ENCODE measurements around the gene ERBIN.
"Not testable (repeated sequence)": the region's sequence is repeated elsewhere in the genome, so short reads cannot be mapped to it uniquely, and the experiment has no call there.

Gene ERBIN, protein sequence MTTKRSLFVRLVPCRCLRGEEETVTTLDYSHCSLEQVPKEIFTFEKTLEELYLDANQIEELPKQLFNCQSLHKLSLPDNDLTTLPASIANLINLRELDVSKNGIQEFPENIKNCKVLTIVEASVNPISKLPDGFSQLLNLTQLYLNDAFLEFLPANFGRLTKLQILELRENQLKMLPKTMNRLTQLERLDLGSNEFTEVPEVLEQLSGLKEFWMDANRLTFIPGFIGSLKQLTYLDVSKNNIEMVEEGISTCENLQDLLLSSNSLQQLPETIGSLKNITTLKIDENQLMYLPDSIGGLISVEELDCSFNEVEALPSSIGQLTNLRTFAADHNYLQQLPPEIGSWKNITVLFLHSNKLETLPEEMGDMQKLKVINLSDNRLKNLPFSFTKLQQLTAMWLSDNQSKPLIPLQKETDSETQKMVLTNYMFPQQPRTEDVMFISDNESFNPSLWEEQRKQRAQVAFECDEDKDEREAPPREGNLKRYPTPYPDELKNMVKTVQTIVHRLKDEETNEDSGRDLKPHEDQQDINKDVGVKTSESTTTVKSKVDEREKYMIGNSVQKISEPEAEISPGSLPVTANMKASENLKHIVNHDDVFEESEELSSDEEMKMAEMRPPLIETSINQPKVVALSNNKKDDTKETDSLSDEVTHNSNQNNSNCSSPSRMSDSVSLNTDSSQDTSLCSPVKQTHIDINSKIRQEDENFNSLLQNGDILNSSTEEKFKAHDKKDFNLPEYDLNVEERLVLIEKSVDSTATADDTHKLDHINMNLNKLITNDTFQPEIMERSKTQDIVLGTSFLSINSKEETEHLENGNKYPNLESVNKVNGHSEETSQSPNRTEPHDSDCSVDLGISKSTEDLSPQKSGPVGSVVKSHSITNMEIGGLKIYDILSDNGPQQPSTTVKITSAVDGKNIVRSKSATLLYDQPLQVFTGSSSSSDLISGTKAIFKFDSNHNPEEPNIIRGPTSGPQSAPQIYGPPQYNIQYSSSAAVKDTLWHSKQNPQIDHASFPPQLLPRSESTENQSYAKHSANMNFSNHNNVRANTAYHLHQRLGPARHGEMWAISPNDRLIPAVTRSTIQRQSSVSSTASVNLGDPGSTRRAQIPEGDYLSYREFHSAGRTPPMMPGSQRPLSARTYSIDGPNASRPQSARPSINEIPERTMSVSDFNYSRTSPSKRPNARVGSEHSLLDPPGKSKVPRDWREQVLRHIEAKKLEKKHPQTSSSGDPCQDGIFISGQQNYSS (N-terminal part only)

DNA sequence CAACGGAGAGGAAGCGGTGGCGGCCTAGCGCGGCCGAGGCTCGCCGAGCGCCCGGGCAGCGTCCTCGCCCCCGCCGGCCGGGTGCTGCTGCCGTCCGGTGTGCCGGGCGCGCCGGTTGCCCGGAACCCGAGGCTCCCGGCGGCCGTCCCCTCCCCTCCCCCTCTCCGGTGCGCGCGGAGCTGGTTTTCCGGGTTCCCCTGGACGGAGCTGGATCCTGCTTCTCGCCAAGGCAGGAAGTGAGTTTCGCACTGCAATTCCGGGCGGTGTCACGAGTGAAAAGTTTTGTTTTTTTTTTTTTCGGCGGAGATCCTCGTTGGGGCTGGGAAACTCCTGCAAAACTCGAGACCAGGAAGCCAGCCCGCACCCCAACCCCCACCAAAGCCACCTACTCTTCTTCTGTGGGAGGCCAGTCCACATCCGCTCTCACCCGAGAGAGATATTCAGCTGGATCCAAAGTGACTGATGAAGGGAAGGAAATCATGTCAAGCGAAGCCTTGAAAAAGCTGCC, at the start of gene ERBIN:
TSS of gene ERBIN (plus strand) at position 300 of the 508 bp plus-strand sequence. CDS start 66,144 bp downstream, outside the sequence.
- DNase-seq, result peak; percentile 87

DNA sequence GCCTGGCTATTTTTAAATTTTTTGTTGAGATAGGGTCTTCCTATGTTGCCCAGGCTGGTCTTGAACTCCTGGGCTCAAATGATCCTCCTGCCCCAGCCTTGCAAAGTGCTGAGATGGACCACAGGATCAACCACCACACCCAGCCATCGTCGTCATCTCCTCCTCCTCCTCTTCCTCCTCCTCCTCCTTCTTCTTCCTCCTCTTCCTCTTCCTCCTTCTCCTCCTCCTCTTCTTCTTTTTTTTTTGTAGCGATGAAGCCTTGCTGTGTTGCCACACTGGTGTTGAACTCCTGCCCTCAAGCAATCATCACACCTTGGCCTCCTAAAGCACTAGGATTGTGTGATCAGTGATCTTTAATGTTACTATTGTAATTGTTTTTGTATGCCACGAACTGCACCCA, 49.4 kb upstream of the ERBIN start:
- no peak for DNase-seq

DNA sequence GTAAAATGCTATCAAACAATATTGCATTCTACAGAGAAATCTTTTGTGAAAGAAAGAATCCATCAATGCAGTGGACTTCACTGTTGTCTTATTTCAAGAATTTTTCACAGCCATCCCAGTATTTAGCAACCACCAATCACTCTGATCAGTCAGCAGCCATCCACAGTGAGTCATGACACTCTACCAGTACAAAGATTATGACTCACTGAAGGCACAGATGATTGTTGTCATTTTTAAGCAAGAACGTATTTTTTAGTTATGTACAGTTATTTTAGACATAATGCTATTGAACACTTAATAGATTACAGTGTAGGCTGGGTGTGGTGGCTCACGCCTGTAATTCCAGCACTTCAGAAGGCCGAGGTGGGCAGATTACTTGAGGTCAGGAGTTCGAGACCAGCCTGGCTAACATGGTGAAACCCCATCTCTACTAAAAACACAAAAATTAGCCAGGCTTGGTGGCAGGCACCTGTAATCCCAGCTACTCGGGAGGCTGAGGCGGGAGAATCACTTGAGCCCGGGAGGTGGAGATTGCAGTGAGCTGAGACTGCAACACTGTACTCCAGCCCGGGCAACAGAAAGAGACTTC, 46.6 kb upstream of the ERBIN start:
- peak; percentile 34 for DNase-seq

DNA sequence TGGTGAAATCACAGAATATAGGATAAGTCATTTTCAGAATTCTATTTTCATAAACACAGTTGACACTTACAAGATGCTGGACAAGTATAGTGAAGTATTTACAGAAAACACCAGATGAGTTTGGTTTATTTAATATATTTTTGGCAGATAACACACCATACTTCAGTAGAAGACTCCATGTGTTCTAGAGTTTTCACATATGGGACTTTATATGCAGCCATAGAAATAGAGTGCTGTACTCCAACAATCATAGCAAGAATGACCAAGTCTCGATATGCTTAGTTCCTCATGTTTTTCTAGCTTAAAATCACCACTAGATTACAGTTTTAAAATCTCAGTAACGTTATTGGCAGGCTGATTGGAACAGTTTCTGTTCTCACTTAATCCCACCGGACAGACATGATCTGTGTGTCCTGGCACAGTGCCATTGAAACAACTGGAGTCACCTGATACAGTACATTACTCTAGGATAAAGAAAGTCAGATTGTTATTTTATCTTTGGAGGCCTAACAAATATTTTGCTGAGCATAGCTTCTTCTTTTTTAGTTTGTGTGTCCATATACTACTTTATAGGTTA, 45.8 kb upstream of the ERBIN start:
- no peak for DNase-seq

DNA sequence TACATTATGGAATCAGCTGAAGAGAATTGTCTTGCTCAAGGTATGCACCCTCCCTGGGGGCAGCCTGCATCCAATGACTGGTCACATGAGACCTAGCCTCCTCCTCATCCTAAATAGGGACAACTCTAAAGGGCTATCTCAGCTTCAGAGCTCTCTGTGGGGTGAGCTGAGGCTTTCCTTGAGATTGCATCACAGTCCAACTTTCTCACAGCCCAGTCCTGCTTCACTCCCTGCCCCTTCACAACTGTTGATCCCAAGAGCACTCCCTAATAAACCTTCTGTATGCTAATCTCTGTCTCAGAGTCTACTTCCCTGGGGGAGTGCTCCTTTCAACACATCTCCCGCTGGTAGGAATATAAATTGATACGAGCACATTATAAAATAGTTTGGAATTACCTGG, 44.1 kb upstream of the ERBIN start:
- DNase-seq, result no peak

DNA sequence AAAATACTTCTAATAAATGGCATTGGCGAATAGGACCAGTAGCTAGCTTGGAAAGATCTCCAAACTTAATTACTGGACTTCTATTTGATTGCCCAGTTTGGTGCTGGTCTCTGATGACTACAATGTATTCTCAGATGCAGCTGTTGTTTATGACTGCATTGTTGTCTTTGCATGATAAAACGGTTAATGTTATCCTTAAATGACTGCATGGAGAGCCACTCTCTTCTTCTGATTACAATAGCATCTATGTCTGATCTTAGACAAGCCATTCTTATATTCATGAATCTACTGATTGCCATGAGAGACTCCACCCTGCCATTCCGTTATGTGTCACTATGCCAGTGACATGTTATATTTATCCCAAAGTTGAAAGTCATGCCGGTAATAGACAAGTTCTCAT, 42.9 kb upstream of the ERBIN start:
- DNase-seq, result no peak

DNA sequence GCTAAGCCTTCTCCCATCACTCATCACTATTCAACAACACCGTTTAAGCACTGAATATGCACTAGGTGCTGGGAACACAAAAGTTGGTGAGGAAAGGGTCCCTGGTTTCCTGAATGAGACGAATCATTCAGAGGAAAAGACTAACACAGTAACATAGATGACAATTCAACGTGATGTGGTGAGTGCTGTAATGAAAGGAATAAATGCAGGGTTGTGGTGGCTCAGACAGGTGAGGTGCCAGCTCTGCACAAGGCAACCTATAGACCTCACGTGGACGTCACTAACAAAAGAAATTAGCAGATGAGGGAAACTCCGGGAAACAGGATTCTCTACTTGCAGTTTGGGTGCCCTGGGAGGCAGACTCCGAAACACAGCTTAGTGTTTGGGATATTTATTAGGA, 40.0 kb upstream of the ERBIN start:
- DNase-seq, result no peak

DNA sequence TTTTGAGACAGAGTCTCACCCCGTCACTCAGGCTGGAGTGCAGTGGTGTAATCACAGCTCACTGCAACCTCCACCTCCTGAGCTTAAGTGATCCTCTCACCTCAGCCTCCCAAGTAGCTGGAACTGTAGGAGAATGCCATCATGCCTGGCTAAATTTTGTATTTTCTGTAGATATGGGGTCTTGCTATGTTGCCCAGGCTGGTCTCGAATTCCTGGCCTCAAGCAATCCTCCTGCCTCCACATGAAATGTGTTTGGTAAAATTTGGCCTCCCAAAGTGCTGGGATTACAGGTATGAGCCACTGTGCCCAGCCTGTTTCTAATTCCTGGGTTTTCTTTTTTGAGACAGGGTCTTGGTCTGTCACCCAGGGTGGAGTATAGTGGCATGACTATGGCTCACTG, 34.4 kb upstream of the ERBIN start:
- not testable (repeated sequence) for DNase-seq

DNA sequence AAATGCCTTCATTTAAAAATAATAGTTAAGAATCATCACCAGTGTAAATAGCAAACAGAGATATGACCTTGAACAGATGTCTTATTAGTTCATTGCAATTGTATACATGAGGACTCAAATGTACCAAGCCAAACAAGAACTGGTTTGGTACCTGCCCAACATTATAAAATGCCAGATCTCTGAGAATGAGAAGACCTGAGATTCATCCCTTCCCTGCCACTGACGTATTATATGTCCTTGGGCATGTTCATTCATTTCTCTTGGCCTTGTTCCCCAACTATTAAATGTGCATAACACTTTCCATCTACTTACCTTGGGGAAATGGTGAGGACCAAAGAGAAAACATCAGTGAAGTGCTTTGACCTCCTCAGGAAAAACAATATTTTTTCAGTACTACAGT, 33.6 kb upstream of the ERBIN start:
- DNase-seq, result no peak

DNA sequence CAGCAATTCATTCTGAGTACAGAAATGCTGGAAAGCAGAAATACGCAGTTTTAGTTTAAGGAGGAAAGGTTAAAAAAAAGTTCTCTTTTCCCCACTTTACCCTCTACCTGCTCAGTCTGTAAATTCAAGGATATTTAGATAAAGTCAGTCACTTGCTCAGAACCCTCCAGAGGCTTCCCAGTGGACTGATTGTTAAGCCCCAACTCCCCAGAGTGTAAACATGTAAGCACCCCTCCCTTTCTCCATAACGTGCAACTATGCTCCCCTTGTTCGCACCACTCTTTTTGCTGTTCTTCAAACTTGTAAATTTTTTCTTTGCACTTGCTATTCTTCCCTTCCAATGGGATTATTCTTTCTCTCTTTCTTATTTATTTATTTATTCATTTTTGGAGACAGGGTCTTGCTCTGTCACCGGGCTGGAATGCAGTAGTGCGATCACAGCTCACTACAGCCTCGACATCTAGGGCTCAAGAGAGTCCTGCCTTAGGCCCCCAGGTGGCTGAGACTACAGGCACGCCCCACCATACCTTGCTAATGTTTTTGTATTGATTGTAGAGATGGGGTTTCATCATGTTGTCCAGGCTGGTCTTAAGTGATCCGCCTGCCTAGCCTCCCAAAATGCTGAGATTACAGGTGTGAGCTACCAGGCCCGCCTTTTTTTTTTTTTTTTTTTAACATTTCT, 32.5 kb upstream of the ERBIN start:
- DNase-seq, result no peak

DNA sequence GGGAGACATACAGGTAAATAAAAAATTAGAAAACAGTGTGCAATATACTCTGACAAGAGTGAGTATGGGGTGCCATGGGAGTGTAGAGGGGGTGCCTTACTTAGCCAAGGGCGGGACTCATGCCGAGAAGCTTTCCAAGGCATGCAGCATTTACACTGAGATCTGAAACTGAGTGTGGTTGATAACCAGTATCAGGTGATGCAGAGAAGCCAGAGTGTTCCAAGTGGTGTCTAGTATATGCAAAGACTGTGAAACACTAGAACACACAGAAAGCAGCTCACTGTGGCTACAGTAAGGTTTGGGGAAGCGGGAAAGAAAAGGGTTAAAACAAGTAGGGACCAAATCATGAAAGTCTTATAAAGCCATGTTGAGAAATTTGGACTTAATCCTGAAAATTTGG, 30.5 kb upstream of the ERBIN start:
- no peak for DNase-seq

DNA sequence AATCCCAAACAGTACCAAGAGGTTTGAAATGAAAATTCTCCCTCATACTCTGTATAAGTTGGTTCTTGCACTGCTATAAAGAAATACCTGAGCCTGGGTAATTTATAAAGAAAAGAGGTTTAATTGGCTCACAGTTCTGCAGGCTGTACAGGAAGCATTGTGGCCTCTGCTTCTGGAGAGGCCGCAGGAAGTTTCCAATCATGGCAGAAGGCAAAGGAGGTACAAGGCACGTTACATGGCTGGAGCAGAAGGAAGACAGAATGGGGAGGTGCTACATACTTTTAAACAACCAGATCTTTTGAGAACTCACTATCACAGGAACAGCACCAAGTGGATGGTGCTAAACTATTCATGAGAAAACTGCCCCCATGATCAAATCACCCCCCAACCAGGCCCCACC, 25.6 kb upstream of the ERBIN start:
- no peak for DNase-seq

DNA sequence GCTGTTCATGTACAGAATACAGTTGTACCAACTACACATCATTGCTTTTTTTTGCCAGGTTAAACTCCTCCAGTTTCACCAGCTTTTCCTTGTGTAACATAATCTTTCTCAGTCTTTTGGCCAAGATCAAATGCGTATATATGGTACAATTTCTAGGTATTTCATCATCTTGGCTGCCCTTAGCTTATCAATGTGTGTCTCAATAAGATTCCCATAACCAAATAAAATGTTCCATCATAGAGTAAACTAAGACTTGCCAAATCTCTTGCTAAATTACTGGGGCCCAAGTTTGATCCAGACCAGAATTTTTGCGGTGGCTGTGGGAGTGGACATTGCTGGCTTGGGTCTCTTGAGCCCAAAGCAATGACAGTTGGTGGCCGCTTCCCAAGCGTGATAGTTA, 24.3 kb upstream of the ERBIN start:
- no peak for DNase-seq

DNA sequence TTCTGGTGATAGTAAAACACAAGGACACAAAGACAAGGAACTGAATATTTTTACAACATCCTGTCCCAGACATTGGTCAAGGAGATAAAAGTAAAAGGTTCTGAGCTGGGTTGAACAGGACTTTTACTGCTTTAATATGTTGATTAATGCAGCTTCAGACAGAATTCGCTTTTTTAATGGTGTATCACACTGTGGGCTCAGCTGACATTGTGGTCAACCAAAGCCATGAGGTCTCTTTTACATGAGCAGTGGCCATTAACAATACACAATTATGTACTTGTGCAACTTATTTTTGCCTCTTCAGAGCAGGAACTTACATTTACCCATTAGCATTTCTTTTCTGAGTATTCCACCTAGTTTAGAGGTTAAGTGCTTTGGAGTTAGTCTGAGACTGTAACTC, 22.8 kb upstream of the ERBIN start:
- no peak for DNase-seq

DNA sequence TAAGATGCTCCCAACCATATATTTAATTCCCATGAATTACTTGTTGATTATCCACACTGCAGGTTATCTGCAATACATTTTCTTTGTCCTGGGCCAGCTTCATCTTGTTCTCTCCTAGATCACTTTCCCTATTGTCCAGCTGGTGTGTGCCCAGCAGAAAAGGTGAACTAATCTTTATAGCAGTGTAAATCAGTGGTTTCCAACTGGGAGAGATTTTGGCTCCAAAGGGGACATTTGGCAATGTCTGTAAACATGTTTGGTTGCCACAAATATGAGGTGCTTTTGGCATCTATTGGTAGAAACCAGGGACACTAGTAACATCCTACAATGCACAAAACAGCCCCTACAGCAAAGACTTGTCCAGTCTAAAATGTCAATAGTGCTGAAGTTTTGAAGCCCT, 20.1 kb upstream of the ERBIN start:
- no peak for DNase-seq

DNA sequence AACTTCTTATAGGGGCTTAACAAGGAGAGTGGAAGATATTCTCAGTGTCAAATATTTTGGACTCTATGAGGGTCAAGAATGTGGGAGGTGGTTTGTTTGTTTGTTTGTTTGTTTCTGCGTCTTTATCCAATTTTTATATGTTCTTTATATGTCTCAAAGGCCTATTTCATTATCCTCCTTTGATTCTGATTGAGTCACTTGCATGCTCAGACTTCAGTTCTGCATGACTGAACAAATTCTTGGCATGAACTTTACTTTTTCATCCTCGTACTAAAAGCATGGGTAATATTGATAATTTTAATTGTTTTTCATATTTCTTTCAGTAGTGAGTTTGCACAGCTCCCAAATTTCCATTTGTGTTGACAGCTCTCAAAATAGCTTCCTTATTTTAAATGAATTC, 19.2 kb upstream of the ERBIN start:
- peak; percentile 13 for DNase-seq

DNA sequence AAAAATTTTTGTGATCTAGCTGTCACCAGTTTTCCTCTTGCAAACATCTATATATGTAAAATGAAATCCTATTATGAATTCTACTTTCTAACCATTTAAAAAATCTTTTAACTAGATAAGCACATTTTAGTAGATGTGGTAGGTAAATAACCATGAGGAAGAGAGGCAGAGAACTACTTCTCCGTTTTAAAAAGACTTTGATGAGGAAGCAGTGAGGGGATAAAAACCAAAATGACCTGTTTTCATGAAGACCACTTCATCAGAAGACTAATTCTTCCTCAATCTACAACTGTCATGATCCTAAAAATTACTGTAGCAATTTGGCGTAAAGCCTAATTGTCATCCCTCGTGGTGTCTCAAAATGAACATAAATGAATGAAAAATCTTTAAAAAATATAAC, 15.7 kb upstream of the ERBIN start:
- no peak for DNase-seq

DNA sequence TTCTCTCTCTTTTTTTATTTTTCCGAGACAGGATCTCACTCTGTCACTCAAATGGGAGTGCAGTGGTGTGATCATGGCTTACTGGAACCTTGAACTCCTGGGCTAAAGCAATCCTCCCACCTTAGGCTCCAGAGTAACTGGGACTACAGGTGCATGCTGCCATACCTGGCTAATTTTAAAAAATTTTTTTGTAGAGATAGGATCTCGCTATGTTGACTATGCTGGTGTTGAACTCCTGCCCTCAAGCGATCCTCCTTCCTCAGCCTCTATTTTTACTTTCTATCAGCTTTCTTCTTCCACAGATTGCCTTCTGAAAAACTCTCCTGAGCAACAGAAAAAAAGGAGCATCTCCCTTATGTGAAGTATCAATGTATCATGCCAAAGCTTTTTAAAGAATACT, 14.1 kb upstream of the ERBIN start:
- DNase-seq, result no peak

DNA sequence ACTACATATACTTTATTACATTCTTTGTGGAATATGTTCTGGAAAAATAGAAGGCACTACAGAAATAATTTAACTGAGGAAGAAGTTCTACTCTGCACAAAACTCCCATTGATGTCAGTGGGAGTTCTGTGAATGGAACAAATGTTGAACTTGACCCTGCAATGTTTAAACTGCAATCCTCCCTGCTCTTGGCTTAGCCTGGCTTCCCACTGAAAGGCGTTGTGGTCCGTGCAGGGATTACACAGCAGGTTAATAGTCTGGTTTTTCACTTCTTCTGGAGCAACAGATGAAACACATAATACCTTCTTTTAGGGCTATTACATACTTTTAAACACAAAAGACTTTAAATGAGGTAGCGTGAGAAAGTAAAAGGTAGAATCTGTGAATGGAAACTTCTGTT, 12.9 kb upstream of the ERBIN start:
- no peak for DNase-seq

DNA sequence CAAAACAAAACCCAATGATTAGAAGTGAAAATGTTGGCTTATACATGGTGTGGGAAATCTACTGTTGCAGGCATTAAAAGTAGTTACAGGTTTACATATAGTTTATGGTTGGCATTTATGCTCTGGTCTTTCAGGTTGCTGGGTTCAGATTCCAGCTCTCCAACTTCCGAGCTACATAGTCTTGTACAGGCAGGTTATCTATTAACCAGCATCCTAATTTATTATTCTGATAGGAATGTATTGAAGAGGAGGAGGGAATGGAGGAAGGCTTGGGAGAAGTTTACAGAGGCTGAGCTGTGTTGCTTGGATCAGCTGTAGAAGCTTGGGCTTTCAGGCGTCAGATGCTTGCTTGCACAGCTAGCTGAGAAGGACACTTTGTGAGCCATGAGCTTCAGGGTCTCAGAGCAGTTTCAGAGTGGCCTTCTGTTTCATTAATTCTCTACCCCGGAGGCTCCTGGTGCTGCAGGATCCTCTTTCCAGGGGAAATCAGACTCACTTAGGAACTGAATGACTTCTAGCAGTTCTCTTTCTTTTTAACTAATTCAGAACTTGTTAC, 11.7 kb upstream of the ERBIN start:
- peak; percentile 41 for DNase-seq

DNA sequence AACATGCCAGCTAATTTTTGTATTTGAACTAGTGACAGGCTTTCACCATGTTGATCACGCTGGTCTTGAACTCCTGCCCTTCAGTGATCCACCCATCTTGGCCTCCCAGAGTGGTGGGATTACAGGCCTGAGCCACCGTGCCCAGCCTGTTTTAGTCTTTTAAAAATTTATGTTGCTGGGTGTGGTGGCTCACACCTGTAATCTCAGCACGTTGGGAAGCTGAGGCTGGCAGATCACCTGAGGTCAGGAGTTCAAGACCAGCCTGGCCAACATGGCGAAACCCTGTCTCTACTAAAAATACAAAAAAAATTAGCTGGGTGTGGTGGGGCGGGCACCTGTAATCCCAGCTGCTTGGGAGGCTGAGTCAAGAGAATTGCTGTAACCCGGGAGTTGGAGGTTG, 10.7 kb upstream of the ERBIN start:
- not testable (repeated sequence) for DNase-seq
